ENCODE results near the gene PXMP4.

Gene PXMP4

DNA sequence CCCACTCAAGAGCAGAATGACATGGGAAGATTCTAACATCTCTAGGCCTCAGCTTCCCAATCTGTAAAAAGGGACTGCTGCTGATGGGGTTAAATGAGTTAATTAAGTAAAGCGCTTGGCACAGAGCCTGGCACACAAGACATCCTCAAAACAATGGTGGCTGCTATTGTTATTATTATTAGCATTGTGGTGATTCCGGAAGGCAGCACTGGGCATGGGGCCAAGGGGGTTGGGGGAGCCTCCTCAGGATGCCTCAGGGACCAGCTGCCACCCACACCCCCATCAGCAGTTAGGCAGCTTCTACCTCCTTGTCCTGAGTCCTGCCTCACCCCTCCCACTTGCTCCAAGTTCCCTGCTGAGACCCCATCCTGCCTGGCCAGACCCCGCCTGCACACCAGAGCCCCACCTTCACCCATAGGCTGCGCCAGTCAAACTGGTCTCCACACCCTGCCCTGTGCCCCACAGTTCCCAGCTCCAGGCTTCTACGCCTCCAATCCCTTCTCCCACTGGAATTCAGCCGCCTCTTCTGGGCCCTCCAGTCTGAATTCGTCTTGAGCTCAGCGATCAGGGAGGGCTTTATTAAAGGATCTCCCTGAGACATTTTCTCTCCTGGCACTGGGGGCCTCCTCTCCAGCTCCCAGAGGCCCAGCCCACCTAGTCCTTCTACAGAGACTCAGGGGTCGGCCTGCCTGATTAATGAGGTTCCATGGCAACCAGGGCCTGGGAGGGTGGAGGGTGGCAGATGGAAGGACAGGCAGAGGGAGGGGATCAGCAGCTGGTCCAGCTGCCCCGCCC, 35.4 kb downstream of the PXMP4 start:
- DNase-seq (ENCODE audit: low read depth in 2 of 2), result no peak

GRCh38 chr20:33681728-33682353, 38.3 kb downstream of the PXMP4 start:
- DNase-seq (ENCODE audit: low read depth in 2 of 2), result no peak

GRCh38 chr20:33681288-33681687, 38.8 kb downstream of the PXMP4 start:
- no peak for DNase-seq (ENCODE audit: low read depth in 2 of 2)

GRCh38 chr20:33680686-33681085, 39.4 kb downstream of the PXMP4 start:
- no peak for DNase-seq (ENCODE audit: low read depth in 2 of 2)

DNA sequence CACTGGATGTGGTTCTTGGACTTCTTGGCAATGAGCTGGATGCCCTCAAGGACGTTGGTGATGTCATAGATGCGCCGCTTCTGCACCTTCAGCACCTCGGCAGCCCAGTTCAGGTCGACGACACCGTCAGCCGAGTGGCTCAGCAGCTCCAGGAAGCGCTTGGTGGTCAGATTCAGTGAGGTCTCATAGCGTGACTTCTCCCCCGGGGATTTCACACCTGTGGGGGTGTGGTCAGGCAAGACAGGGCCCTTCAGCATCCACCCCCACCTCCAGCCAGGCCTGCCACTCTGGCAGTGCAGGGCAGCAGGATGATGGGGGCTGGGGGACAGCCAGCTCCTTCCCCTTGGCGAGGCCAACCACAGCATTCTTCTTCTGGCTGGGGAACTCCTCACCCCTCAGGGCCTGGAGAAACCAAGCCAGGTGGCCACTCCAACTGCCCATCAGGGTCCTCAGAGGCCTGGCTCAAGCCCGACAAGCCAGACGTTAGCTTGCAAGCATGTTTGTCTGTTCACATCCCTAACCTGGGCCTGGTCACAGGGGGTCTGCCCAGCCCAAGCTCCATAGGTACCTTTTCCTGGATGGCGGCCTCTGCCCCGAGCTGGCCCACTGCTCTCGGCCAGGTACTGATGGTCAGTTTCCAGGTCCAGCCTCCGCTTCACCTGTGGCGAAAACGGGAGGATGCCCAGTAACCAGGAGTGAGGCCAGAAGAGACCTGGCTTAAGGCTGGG, 40.2 kb downstream of the PXMP4 start:
- no peak for DNase-seq (ENCODE audit: low read depth in 2 of 2)

- DNase-seq (ENCODE audit: low read depth in 2 of 2), result no peak
Observed at GRCh38 chr20:33677991-33678702, 42.0 kb downstream of the PXMP4 start.

- no peak for DNase-seq (ENCODE audit: low read depth in 2 of 2)
Observed at GRCh38 chr20:33676652-33677645, 43.2 kb downstream of the PXMP4 start.

GRCh38 chr20:33676121-33676520, 44.0 kb downstream of the PXMP4 start:
- no peak for DNase-seq (ENCODE audit: low read depth in 2 of 2)

DNA sequence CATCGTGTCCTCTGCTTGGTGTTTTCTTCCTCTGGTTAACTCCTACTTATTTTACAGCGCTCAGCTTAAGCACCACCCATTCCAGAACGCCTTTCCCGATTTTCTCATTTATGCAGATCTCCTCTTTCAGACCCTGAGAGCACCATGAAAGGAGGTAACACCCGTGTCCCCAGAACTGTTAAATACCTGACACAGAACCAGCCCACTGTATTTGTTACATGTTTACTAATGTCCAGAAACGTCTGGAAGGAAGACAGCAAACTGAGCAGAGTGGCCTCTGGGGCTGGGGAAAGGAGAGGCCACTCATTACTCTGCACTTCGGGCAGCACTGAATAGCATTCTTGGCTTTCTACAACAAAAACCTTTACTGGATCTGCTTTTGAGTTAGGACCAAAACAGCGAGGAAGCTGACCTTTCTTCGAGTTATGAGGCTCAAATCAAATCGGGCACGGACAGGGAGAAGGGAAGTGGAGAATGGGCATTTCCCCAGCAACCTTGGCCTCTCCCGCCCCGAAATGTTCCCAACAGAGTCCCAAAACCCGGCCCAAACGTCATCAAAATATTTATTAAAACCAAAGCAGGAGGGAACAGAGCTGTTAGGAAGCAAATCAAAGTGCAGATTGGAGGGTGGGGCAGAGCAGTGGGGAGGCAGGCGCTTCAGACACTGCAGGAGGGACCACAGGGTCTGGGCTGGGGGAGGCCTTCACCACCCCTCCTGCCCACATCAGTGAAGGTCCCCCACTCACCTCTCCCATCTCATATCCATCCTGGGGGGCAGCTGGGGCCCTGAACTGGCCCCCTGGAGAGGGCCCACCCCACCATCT, 44.8 kb downstream of the PXMP4 start:
- DNase-seq (ENCODE audit: low read depth in 2 of 2), result no peak

DNA sequence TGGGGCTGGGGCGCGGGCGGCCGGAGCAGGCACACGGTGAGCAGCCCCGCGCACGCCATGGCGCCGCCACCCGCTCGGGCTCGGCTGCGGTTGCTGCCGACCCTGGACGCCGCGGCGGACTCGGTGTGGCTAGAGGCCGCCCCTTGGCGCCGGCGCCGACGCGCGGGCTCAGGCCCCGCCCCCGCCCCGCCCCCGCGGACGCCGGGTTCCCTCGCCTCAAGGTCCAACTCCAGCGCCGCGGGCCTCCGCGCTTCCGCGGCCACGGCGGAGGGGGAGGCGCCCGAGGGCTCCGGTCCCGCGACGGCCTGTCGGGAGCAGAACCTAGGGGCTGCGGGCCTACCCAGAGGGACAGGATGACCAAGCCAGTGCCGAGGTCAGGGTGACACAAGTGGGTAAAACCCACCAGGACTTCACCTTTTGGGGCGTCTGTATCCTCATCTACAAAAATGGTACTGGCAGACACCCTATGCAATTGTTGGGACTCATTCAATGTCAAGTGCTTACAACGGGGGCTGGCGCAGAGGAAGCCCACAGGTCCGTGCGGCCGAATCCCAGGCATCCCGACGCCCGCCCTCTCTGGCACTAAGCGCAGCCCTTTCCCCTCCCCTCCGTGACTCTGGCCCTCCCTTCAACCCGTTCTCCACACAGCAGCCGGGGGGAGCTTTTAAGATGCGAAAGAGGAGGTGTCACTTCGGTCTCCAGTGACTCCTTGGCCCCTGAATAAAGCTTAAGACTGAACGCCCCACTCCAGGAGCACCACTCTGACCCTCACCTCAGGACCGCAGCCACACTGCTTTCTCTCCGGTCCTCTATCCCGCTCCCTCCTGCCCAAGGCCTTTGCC, 45.6 kb downstream of the PXMP4 start, which contains the start of gene NECAB3:
Gene NECAB3 (minus strand): TSS at position 135 of the 842 bp plus-strand sequence. CDS start 76 bp downstream, at position 59.
- DNase-seq (ENCODE audit: low read depth in 2 of 2), result no peak

GRCh38 chr20:33673410-33674293, 46.5 kb downstream of the PXMP4 start:
- DNase-seq (ENCODE audit: low read depth in 2 of 2), result no peak

DNA sequence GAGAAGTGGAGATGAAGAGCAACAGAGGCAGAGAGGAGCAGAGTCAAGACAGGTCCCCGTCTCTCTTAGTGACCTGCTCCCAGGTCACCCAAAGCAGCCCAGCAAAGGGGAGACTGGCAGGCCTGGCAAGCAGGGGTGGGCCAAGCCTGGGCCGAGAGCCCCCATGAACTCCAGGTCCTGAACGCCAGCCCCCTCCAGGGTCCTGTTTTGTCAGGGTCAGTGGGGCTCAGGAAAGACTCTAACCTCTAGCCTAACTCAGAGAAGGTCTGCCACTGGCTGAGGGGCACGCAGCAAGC, 47.0 kb downstream of the PXMP4 start:
- no peak for DNase-seq (ENCODE audit: low read depth in 2 of 2)

DNA sequence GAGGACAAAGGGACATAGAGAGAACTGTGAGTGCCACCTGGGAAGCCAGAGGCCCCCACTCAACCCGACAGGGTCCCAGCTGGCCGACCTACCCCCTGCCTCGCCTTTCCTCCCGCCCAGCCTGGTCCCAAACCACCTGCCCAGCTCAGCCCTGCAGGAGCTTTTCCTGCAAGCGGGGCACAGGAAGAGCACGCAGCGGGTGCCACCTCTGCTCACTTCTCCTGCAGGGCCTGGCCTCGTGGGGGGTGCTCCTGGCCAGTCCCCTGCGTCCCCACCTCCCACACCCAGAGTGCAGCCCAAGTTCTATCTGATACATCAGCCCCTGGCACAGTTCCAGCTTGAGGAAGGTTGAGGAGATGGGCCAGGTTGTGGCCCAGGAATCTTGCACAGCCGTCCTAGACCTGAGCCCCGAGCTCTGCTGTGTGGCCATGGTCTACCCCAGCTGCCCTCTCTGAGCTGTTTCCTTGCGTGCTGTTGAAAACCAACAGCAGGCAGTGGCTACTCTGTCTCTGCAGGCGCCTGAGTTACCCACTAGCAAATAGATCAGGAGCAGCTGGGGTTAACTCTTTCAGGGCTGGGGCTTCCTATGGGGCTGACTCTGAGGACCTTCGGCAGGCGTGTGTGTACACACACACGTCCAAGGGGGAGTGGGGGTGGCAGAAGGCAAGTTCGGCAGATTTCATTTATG, 47.5 kb downstream of the PXMP4 start:
- no peak for DNase-seq (ENCODE audit: low read depth in 2 of 2)

- no peak for DNase-seq (ENCODE audit: low read depth in 2 of 2)
Observed at GRCh38 chr20:33671573-33672288, 48.4 kb downstream of the PXMP4 start.

- no peak for DNase-seq (ENCODE audit: low read depth in 2 of 2)
Observed at GRCh38 chr20:33670715-33671499, 49.2 kb downstream of the PXMP4 start.
